Aorta (tissue), 5 donors: ENCODE measurements around the gene RANBP10. TPM values are rescaled to one million over a fixed set of nuclear protein-coding genes. Genes with fewer than 3 reads are reported as not detected.

ENCODE experiments used
- ATAC-seq: fragments of 200-7000 bp; cut with Tn5 transposase; one replicate; pipeline ENCODE4 v1.9.1; 2022; ENCODE audit warnings: moderate library complexity; ENCODE audit not compliant: low FRiP score
- DNase-seq, 2 donors: peaks; one replicate each; pipeline ENCODE4 v3.0.0-alpha.2; 2020
- H3K27ac ChIP-seq, 2 donors: one replicate each; pipeline ENCODE4 v1.5.1; 2013; ENCODE audit warnings: low read length in 2 of 2, mild to moderate bottlenecking in 2 of 2, moderate library complexity in 2 of 2, control low read depth in 1 of 2, inconsistent platforms in 1 of 2, low read depth in 1 of 2
- H3K27me3 ChIP-seq, 2 donors: one replicate each; pipeline ENCODE4 v1.6.1; 2013; ENCODE audit warnings: control low read depth in 1 of 2, low read length in 1 of 2, mild to moderate bottlenecking in 1 of 2, moderate library complexity in 1 of 2; ENCODE audit not compliant: insufficient read depth in 2 of 2, control insufficient read depth in 1 of 2
- H3K36me3 ChIP-seq, 2 donors: one replicate each; pipeline ENCODE4 v1.6.1; 2013; ENCODE audit warnings: control low read depth in 1 of 2, low read length in 1 of 2, mild to moderate bottlenecking in 1 of 2; ENCODE audit not compliant: insufficient read depth in 2 of 2, control insufficient read depth in 1 of 2
- H3K4me1 ChIP-seq, 2 donors: one replicate each; pipeline ENCODE4 v1.6.1; 2013; ENCODE audit warnings: low read length in 2 of 2, control low read depth in 1 of 2, mild to moderate bottlenecking in 1 of 2, moderate library complexity in 1 of 2; ENCODE audit not compliant: insufficient read depth in 2 of 2, control insufficient read depth in 1 of 2
- H3K4me3 ChIP-seq, 2 donors: one replicate each; pipeline ENCODE4 v1.5.1; 2013; ENCODE audit warnings: low read length in 2 of 2, control low read depth in 1 of 2, mild to moderate bottlenecking in 1 of 2
- H3K9me3 ChIP-seq: one replicate; pipeline ENCODE4 v1.6.1; 2013; ENCODE audit warnings: mild to moderate bottlenecking, low read length; ENCODE audit not compliant: control insufficient read depth
- WGBS, 2 donors: extraction: QIAGEN DNeasy Blood & Tissue Kit; methylation state at CpG; one replicate each; pipeline ENCODE4 v1.1.7; 2013; 5-methylcytosine and 5-hydroxymethylcytosine counted together
- intact Hi-C, 2 donors: fragments of 100-400 bp; cut with DNase I; formaldehyde crosslinking; loops; one replicate each; pipeline versions ENCODE4 v1.14.2 to v1.15.0; 2022
- polyA plus RNA-seq, 2 donors: library from polyadenylated mRNA; stranded (reverse); fragments of 200-250 nt; gene quantifications; one replicate each; pipeline ENCODE4 v1.2.3, GENCODE V29; 2013
- total RNA-seq, 2 donors: library from RNA; stranded (reverse); fragmentation: NEBNext Ultra II Directional; extraction: Animal tissue kit (Norgen Biotek cat#: 25700); gene quantifications; one replicate each; pipeline ENCODE4 v1.2.1, GENCODE V29; 2021
- donor health status: healthy with polysubstance abuse.
- donor health status: Bipolar disorder and iron deficiency.
- donor health status: DM: no; HTN: no; CAD: no.
- donor health status: DM: no; HTN: no; CAD: no.
- donor health status: DM: yes; HTN: yes; CAD: no.

Gene RANBP10
- total and polyA plus RNA-seq, 4 donors: 5.5 to 21.6 (median 14.8) TPM

DNA sequence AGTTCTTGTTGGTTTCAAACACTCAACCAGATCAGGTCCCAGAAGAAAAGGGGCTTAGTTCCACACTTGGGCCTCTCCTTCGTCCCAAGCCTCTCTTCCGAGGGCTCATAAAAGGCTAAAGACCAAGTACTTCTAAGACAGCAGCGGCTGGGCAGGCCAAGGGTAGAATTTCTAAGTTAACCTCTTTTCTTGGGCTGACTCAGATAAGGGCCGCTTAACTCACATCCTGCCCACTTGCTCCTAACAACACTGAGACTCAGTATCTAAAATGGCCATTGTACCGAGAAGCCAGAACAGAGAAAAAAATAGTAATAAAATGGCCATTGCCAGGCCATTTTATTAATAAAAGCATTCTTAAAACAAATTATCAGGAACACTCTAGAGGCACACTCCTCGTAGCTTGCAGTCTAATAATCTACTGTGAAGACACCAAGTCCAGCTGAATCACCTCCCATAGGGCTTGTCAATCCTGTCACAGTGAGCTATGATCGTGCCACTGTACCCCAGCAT lies 42.1 kb downstream of the RANBP10 start:
- Histone ChIP-seq H3K36me3 (peaks cover 0 to 2% of the 10 kb centered on the region in 2 donors), H3K27me3 (no peaks in the 10 kb centered on the region), H3K4me1 (no peaks in the 10 kb centered on the region), H3K9me3 (no peaks in the 10 kb centered on the region), H3K27ac (no peak overlapping the region), H3K4me3 (no peak overlapping the region)
- WGBS, 2 donors: 94 to 95% methylated on average over 7 of the region's 7 CpGs
- ATAC-seq (no peak), DNase-seq (no peak)
- intact Hi-C loops: no loop called here

DNA sequence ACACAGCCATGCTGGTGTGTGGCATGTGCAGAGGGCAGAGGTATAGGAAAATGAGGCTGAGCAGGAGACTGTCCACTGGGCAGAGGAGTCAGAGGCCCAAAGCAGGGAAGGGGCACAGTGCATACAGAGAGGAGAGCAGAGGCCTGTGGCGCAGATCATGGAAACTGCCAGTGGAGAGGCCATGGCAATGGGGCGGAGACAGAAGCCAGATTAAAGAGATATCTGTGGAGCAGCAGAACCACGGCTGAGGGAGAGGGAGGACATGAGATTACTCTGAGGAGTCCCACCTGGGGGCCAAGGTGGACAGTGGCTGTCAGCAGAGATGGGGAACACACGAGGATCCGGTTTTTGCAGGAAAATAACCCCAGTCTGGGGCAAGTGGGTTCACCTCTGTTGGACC lies 43.3 kb downstream of the RANBP10 start:
- Histone ChIP-seq H3K27me3 (no peaks in the 10 kb centered on the region), H3K4me1 (no peaks in the 10 kb centered on the region), H3K36me3 (peaks cover 0 to 2% of the 10 kb centered on the region in 2 donors), H3K27ac (no peak overlapping the region), H3K9me3 (no peaks in the 10 kb centered on the region), H3K4me3 (no peak overlapping the region)
- peak; percentile 11 for ATAC-seq
- WGBS, 2 donors: 94% methylated on average over 5 of the region's 5 CpGs
- DNase-seq: no peak
- intact Hi-C loops: no loop called here

DNA sequence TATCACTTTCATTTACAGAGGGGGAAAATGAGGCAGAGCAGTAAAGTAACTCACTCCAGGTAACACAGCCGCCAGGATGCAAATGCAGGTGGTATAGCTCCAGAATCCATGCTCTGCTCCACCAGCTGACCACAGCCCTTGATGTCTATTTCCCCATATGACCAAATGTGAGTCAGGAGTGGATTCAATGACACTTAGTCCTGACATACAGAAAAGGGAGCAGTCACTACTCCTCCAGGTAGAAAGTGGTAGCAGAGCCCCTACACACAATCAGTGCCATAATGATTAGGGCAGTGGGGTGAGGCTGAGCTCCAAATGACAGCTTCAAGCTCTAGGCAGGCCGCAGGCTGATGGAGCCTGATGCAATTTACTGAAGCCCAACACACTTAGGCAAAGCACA lies 44.0 kb downstream of the RANBP10 start:
- no peak overlapping the region for H3K27ac ChIP-seq
- no peak for DNase-seq
- no peaks in the 10 kb centered on the region for H3K4me1 ChIP-seq
- H3K36me3 ChIP-seq: peaks cover 0 to 2% of the 10 kb centered on the region in 2 donors
- no peaks in the 10 kb centered on the region for H3K27me3 ChIP-seq
- no peak overlapping the region for H3K4me3 ChIP-seq
- 93 to 99% methylated on average over 2 of the region's 2 CpGs for WGBS, 2 donors
- intact Hi-C loops: no loop called here
- ATAC-seq: no peak
- no peaks in the 10 kb centered on the region for H3K9me3 ChIP-seq

DNA sequence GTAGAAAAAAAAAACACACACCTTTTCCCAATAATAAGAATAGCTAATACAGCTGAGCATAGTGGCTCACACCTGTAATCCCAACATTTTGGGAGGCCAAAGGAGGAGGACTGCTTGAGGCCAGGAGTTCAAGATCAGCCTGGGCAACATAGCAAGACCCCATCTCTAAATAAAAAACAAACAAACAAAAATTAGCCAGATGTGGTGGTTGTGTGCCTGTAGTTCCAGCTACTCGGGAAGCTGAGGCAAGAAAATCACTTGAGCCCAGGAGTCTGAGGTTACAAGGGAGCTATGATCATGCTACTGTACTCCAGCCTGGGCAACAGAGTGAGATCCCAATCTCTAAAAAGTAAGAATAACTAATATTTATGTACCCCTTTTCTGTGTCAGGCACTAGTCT lies 44.4 kb downstream of the RANBP10 start:
- intact Hi-C loops: no loop called here
- WGBS, 2 donors: 94 to 100% methylated on average over 1 of the region's 1 CpG
- DNase-seq: no peak
- H3K4me1 ChIP-seq: no peaks in the 10 kb centered on the region
- peaks cover 0 to 2% of the 10 kb centered on the region in 2 donors for H3K36me3 ChIP-seq
- no peak for ATAC-seq
- H3K27ac ChIP-seq: no peak overlapping the region
- H3K9me3 ChIP-seq: no peaks in the 10 kb centered on the region
- no peak overlapping the region for H3K4me3 ChIP-seq
- no peaks in the 10 kb centered on the region for H3K27me3 ChIP-seq

DNA sequence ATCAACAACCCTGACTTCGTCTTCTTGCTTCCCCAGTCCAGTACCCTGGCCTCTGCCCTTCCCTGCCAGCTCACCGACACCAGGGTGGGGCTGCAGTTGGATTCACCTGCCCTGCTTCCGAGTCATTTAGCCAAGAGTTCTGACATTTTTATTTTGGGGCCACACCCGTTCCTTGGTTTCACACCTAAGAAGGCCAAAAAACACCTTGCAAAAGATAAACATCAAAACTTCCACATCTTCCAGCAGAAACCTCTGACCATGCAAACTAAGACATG lies 45.5 kb downstream of the RANBP10 start:
- Histone ChIP-seq H3K4me1 (no peaks in the 10 kb centered on the region), H3K27ac (no peak overlapping the region), H3K27me3 (no peaks in the 10 kb centered on the region), H3K4me3 (no peak overlapping the region), H3K36me3 (peaks cover 0 to 2% of the 10 kb centered on the region in 2 donors), H3K9me3 (no peaks in the 10 kb centered on the region)
- WGBS, 2 donors: 87 to 89% methylated on average over 4 of the region's 4 CpGs
- ATAC-seq: no peak
- no peak for DNase-seq
- intact Hi-C loops: no loop called here

DNA sequence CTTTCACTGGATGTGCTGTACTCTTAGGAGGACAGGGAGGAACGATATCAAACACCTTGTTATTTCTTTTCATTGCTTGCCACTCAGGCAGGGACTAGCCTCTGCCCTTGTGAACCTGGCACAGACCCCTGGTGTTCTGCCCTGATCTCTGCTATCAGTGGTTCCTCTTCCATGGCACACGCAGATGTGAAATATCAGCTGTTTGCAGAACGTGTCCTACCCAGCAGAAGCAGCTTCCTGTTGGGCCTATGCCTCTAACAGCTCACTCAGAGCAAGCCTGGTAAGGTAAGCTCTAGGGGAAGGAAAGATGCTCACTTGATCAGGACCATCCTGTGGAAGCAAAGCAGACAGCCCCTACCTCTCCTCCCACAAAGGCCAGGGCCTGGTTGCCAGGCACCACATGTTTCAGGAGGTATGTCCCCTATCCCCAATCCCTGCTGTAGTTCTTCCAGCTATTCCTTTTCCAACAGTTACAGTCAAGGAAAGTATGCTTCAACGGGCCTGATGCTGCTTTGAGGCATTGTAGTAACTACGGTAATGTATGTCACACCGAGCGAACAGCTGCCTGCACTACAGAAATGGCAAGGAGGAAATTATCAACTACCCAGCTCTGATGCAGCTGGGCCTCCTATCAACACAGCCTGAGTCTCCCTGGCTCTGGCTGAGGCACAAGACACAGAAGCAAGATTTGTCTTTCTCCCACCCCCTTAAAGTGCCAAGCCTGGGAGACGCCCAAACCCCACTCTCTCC lies 46.0 kb downstream of the RANBP10 start:
- H3K9me3 ChIP-seq: no peaks in the 10 kb centered on the region
- WGBS, 2 donors: 77 to 80% methylated on average over 8 of the region's 8 CpGs
- no peaks in the 10 kb centered on the region for H3K27me3 ChIP-seq
- H3K36me3 ChIP-seq: peaks cover 0 to 2% of the 10 kb centered on the region in 2 donors
- no peak for ATAC-seq
- no peak overlapping the region for H3K27ac ChIP-seq
- H3K4me3 ChIP-seq: no peak overlapping the region
- DNase-seq: no peak
- no peaks in the 10 kb centered on the region for H3K4me1 ChIP-seq
- intact Hi-C loops: no loop called here

DNA sequence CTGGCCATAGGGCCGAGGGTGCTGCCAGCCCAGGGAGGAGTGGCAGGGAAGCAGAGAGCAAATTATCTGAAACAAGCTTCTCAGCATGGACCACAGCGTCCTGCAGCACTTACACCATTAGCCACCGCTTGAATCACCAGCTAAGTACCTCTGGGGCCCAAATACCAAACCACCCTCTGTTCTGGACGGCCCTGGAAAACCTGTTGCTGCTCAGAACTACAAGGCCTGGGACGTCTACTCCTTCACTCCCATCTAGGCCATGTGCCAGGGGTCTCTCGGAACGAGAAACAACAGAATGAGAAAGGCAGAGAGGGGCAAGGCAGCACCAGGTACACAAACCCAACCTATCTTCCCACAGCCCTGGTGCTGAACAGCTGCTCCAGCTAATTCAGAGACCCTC lies 47.4 kb downstream of the RANBP10 start:
- Histone ChIP-seq H3K36me3 (peaks cover 0 to 2% of the 10 kb centered on the region in 2 donors), H3K4me1 (no peaks in the 10 kb centered on the region), H3K27me3 (no peaks in the 10 kb centered on the region), H3K4me3 (no peak overlapping the region), H3K9me3 (no peaks in the 10 kb centered on the region), H3K27ac (no peak overlapping the region)
- WGBS, 2 donors: 76 to 78% methylated on average over 7 of the region's 7 CpGs
- ATAC-seq (no peak), DNase-seq (no peak)
- intact Hi-C loops: no loop called here

DNA sequence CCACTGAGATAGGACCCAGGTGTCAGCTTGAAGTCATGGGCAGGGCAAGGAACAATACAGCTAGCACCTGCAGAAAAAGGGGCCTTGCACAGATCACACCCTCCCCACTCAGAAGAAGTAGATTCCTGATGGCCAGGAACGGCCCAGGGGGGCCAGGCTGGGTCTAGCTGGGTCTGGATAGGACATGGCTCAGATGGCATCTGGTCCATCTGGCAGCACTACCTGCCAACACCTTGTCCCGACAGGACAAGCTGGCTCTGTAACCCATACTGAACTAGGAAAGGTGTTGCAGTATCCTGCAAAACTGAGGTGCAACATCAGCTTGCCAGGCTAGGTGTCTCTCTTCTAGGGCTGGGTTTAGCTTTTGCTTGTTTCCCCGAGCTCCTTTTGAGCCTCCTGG lies 48.4 kb downstream of the RANBP10 start:
- intact Hi-C loops: no loop called here
- peaks cover 0 to 2% of the 10 kb centered on the region in 2 donors for H3K36me3 ChIP-seq
- no peak overlapping the region for H3K27ac ChIP-seq
- H3K9me3 ChIP-seq: no peaks in the 10 kb centered on the region
- DNase-seq (no peak), ATAC-seq (no peak)
- no peaks in the 10 kb centered on the region for H3K27me3 ChIP-seq
- H3K4me1 ChIP-seq: no peaks in the 10 kb centered on the region
- WGBS, 2 donors: 85 to 86% methylated on average over 3 of the region's 3 CpGs
- H3K4me3 ChIP-seq: no peak overlapping the region

DNA sequence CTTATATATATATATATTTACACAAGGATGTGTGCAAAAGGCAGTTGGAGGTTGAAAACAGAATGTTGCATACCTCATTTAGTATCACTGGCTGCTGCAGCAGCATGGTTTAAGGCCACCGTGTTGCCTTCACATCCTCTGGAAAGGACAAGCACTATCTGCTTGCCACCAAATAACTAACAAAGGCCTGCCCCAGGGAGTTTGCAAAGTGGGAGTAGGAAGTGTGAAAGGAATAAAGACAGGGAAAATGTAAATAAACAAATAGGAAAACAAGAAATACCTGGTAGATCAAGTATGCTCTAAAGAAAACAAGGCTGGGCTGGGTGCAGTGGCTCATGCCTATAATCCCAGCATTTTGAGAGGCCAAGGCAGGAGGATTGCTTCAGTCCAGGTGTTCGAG lies 53.7 kb downstream of the RANBP10 start:
- ATAC-seq: no peak
- H3K36me3 ChIP-seq: no peaks in the 10 kb centered on the region
- intact Hi-C loops: no loop called here
- no peak overlapping the region for H3K27ac ChIP-seq
- WGBS, 2 donors: 67 to 78% methylated on average over 2 of the region's 2 CpGs
- no peaks in the 10 kb centered on the region for H3K9me3 ChIP-seq
- no peak overlapping the region for H3K4me3 ChIP-seq
- DNase-seq: no peak
- no peaks in the 10 kb centered on the region for H3K4me1 ChIP-seq
- H3K27me3 ChIP-seq: no peaks in the 10 kb centered on the region
